Panc1 (cell line): ENCODE results near the gene NR2F6. TPM values are rescaled to one million over a fixed set of nuclear protein-coding genes. Genes with fewer than 3 reads are reported as not detected.

Source experiments
- ATAC-seq: fragments of 200-7000 bp; cut with Tn5 transposase; 2 replicates; pipeline ENCODE4 v1.9.1; 2020; ENCODE audit warnings: mild to moderate bottlenecking, moderate library complexity
- BruUV-seq: library from RNA; stranded (reverse); fragments of 400-500 nt; replicated peaks from 2 replicates; lab custom pipeline; 2021; lab: Mats Ljungman, UMichigan
- CTCF ChIA-PET: fragments of 300-600 bp; sonication (Branson Sonifier 250); formaldehyde crosslinking; loops from one replicate; lab custom pipeline; 2022; ENCODE audit warnings: antibody characterized with exemption; lab: Charles Lee
- POLR2A ChIA-PET: fragments of 300-600 bp; sonication (Branson Sonifier 250); formaldehyde crosslinking; loops from one replicate; lab custom pipeline; 2022; ENCODE audit warnings: antibody characterized with exemption; lab: Charles Lee
- DNase-seq: peaks from one replicate; pipeline ENCODE4 v3.0.0-alpha.2; 2010; ENCODE audit warnings: low read depth, low spot score
- H3K27ac ChIP-seq: 2 replicates; pipeline ENCODE4 v1.5.1; 2011; ENCODE audit warnings: mild to moderate bottlenecking, low read length, inconsistent platforms
- H3K27me3 ChIP-seq: fragments of 200-500 bp; sonication (Bioruptor generic); 2 replicates; pipeline ENCODE4 v1.6.0; 2014; ENCODE audit warnings: low read length, inconsistent platforms; ENCODE audit not compliant: control insufficient read depth, insufficient read depth
- H3K36me3 ChIP-seq: fragments of 200-500 bp; sonication (Bioruptor generic); 2 replicates; pipeline ENCODE4 v1.5.1; 2014; ENCODE audit warnings: inconsistent platforms, mild to moderate bottlenecking, low read length, moderate library complexity; ENCODE audit not compliant: control insufficient read depth, insufficient read depth
- H3K4me1 ChIP-seq: 2 replicates; pipeline ENCODE4 v1.5.1; 2011; ENCODE audit warnings: inconsistent platforms, mild to moderate bottlenecking, low read length, moderate library complexity; ENCODE audit not compliant: control insufficient read depth, insufficient read depth
- H3K4me3 ChIP-seq, 2 experiments: 2 replicates each; pipeline ENCODE4 v1.5.1; 2011 to 2012; ENCODE audit warnings: low read depth in 2 of 2, low read length in 2 of 2, mild to moderate bottlenecking in 2 of 2, inconsistent platforms in 1 of 2, moderate library complexity in 1 of 2
- H3K9me3 ChIP-seq: fragments of 200-500 bp; sonication (Bioruptor generic); 2 replicates; pipeline ENCODE4 v1.5.1; 2014; ENCODE audit warnings: low read depth, mild to moderate bottlenecking, inconsistent platforms, low read length, moderate library complexity; ENCODE audit not compliant: control insufficient read depth, insufficient read depth
- CTCF ChIP-seq: fragments of 450-650 bp; IDR thresholded peaks from 2 replicates; pipeline ENCODE4 v1.5.1; 2017; ENCODE audit warnings: mild to moderate bottlenecking
- POLR2AphosphoS5 ChIP-seq: IDR thresholded peaks from 2 replicates; pipeline ENCODE4 v1.6.1; 2012; ENCODE audit warnings: mild to moderate bottlenecking, low read depth, low read length, moderate library complexity
- SIN3A ChIP-seq: IDR thresholded peaks from 2 replicates; pipeline ENCODE4 v1.6.1; 2012; ENCODE audit warnings: low read depth, mild to moderate bottlenecking, low read length, moderate library complexity, borderline replicate concordance; ENCODE audit not compliant: insufficient read depth
- TCF7L2 ChIP-seq: IDR thresholded peaks from 2 replicates; pipeline ENCODE4 v1.6.1; 2011; ENCODE audit warnings: mild to moderate bottlenecking, low read depth, low read length, inconsistent platforms
- in situ Hi-C: cut with HindIII; loops from 2 replicates; pipeline ENCODE4 v1.10.0; 2016; ENCODE audit warnings: low sequenced_read_pairs, low pct_unique_long_range_greater_than_20kb
- intact Hi-C: fragments of 100-400 bp; cut with micrococcal nuclease; formaldehyde crosslinking; loops from one replicate; pipeline ENCODE4 v1.10.0; 2022; ENCODE audit not compliant: unreplicated experiment
- total RNA-seq: library from RNA; stranded (reverse); gene quantifications from one replicate; pipeline ENCODE4 v1.2.1, GENCODE V29; 2021; ENCODE audit not compliant: unreplicated experiment
- TF ChIP-seq, protein P1 (sequence below), 2 experiments: IDR thresholded peaks; 2 replicates each; pipeline ENCODE4 v1.6.1; 2011 to 2012; ENCODE audit warnings: low read depth in 2 of 2, control low read depth in 1 of 2, low read length in 1 of 2, mild to moderate bottlenecking in 1 of 2, moderate library complexity in 1 of 2; ENCODE audit not compliant: insufficient read depth in 1 of 2

Gene NR2F6
- total RNA-seq, 1 experiment from 2014 or later, result 173 TPM

DNA sequence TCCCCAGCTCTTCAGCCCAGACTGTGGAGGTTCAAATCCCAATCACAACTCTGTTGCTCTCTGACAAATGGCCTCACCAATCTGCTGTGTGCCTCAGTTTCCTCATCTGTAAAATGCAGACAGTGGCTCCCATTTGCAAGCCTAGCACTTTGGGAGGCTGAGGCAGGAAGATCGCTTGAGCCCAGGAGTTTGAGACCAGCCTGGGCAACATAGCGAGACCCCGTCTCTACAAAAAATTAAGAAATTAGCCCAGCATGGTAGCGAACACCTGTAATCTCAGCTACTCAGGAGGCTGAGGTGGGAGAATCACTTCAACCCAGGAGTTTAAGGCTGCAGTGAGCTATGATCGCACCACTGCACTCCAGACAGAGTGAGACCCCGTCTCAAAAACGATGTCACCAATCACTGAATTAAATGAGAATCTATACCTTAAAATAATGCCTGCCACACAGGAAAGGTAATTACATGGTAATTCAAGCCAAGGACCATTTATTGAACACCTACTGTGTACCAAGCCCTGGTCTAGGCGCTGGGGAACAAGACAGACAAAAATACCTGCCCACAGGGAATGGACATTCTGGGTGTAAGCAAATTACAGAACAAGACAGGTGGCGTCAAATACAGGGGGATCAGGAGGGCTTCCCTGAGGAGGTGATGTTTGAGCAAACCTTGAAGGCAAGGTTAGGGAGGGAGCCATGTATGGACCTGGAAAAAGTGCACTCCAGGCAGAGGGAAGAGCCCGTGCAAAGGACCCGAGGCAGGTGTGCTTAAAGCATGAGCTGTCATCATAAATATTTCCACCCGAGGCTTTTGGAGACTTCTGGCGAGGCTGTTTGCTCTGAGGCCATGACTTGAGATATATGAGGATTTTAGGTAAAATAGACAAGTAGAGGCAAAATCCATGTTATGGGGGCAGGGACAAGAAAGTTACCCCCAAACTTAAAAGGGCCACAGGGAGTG, 7.7 kb downstream of the NR2F6 start:
- TSS peak; percentile 36 for BruUV-seq
- intact Hi-C loops, result no loop called here
- Histone ChIP-seq H3K27ac (peak overlapping the region; percentile 93), H3K4me1 (peaks cover 52% of the 10 kb centered on the region), H3K27me3 (no peaks in the 10 kb centered on the region), H3K4me3 (no peak overlapping the region), H3K9me3 (no peaks in the 10 kb centered on the region), H3K36me3 (peaks cover 7% of the 10 kb centered on the region)
- CTCF ChIA-PET, result interaction anchor here (0.5 kb wide), 1 partner anchor 41 kb away, joined by 3 read pairs; no protein-coding TSS in a partner anchor
- in situ Hi-C loops, result no loop called here
- POLR2A ChIA-PET, result no interaction called here
- ATAC-seq (no peak), DNase-seq (no peak)
- TF ChIP-seq POLR2AphosphoS5 (no peak), CTCF (no peak), SIN3A (no peak), TCF7L2 (no peak)
- TF ChIP-seq, protein P1, sequence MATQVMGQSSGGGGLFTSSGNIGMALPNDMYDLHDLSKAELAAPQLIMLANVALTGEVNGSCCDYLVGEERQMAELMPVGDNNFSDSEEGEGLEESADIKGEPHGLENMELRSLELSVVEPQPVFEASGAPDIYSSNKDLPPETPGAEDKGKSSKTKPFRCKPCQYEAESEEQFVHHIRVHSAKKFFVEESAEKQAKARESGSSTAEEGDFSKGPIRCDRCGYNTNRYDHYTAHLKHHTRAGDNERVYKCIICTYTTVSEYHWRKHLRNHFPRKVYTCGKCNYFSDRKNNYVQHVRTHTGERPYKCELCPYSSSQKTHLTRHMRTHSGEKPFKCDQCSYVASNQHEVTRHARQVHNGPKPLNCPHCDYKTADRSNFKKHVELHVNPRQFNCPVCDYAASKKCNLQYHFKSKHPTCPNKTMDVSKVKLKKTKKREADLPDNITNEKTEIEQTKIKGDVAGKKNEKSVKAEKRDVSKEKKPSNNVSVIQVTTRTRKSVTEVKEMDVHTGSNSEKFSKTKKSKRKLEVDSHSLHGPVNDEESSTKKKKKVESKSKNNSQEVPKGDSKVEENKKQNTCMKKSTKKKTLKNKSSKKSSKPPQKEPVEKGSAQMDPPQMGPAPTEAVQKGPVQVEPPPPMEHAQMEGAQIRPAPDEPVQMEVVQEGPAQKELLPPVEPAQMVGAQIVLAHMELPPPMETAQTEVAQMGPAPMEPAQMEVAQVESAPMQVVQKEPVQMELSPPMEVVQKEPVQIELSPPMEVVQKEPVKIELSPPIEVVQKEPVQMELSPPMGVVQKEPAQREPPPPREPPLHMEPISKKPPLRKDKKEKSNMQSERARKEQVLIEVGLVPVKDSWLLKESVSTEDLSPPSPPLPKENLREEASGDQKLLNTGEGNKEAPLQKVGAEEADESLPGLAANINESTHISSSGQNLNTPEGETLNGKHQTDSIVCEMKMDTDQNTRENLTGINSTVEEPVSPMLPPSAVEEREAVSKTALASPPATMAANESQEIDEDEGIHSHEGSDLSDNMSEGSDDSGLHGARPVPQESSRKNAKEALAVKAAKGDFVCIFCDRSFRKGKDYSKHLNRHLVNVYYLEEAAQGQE (IDR thresholded peaks at IDR 0.05; ENCODE audit: insufficient read depth in 1 of 2, low read depth in 2 of 2, low read length in 1 of 2), result no peak

DNA sequence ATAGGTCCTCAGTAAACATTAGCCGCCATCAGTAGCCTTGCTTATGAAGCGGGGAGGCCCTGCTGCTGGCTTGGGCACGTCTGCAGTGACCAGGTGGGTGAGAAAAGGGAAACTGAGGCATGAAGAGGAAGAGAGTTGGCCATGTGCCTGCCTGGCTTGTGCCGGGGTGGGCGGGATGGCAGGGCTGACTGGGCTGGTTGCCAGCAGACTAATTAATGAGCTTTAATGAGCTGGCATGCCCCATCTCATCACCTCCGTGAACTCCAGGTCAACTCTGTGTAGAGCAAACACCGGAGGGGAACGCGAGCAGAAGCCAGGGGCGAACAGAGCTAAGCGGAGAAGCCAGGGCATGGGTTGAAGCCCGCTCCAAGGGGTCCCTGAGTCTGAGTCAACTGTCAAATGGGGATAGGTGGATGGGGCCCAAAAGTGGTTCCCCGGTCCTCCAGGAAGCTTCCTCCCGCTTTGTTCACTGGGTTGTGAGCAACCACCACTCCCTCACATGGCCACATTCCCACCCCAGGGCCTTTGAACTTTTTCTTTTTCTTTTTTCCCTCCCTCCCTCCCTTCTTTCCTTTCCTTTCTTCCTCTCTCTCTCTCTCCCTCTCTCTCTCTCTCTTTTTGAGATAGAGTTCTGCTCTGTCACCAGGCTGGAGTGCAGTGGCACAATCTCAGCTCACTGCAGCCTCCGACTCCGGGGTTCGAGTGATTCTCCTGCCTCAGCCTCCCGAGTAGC, 8.7 kb downstream of the NR2F6 start:
- peak; percentile 9; the same call in 1 of the 2 replicates for ATAC-seq

More for the DNA sequence above, 8.7 kb downstream of the NR2F6 start:
- ChIA-PET CTCF (interaction anchor here (0.5 to 0.6 kb wide), 2 partner anchors 42 to 103 kb away, joined by 3 read pairs; no protein-coding TSS in a partner anchor), POLR2A (no interaction called here)
- Histone ChIP-seq H3K9me3 (no peaks in the 10 kb centered on the region), H3K4me1 (peaks cover 47% of the 10 kb centered on the region), H3K27me3 (no peaks in the 10 kb centered on the region), H3K27ac (peak overlapping the region; percentile 93), H3K4me3 (no peak overlapping the region), H3K36me3 (peaks cover 7% of the 10 kb centered on the region)
- no peak for TF ChIP-seq SIN3A
- TF ChIP-seq POLR2AphosphoS5, result peak; percentile 13; the same call in 1 of the 2 replicates
- no peak for TF ChIP-seq CTCF
- TF ChIP-seq TCF7L2, result peak; percentile 47; the same call in 1 of the 2 replicates
- TF ChIP-seq, protein P1 (IDR thresholded peaks at IDR 0.05; ENCODE audit: insufficient read depth in 1 of 2, low read depth in 2 of 2, low read length in 1 of 2), result no peak
- no peak for DNase-seq
- intact Hi-C loops, result no loop called here
- BruUV-seq, result no TSS peak
- in situ Hi-C loops, result no loop called here
